ENCODE data around the gene SPDYE4. TPM values are rescaled to one million over a fixed set of nuclear protein-coding genes. Genes with fewer than 3 reads are reported as not detected.

The SPDYE4 gene
- total RNA-seq, 1 experiment from 2014 or later = not detected

DNA sequence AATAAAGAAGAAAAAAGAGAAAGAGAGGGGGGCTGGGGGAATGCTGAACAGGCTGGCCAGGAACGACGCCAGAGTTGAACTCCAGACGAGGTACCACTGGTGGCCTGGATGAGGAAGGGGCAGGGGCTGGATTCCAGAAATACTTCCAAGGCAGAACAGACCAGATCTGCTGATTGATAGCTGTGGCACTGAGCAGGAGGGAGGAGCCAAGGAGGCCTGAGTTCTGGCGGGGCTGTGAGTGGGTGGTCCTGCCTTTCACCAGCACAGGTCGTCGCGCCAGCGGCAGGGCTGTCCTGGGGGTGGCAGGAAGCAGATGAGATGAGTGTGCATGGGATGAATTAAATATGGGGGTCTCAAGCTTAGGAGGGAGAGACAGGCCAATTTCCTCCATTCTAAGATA lies 19.2 kb downstream of the SPDYE4 start:
- no peak for ATAC-seq
- CTCF ChIA-PET = interaction anchor here (0.7 kb wide), 1 partner anchor 300 kb away, joined by 3 read pairs; no protein-coding TSS in a partner anchor
- no peak overlapping the region for H3K4me3 ChIP-seq (ENCODE audit: low read depth in 2 of 2, low read length in 2 of 2)

GRCh38 chr17:8736796-8737195 lies 21.6 kb downstream of the SPDYE4 start:
- Histone ChIP-seq H3K9me3 (ENCODE audit: control insufficient read depth, insufficient read depth, low read depth, low read length) (no peaks in the 10 kb centered on the region), H3K4me1 (ENCODE audit: control insufficient read depth, insufficient read depth, low read length) (no peaks in the 10 kb centered on the region), H3K4me3 (ENCODE audit: low read depth in 2 of 2, low read length in 2 of 2) (no peak overlapping the region), H3K27me3 (ENCODE audit: control insufficient read depth, insufficient read depth, low read length) (no peaks in the 10 kb centered on the region), H3K27ac (ENCODE audit: low read length) (no peak overlapping the region), H3K36me3 (ENCODE audit: control insufficient read depth, insufficient read depth, low read length) (no peaks in the 10 kb centered on the region)
- BruUV-seq (replicated peaks) = no TSS peak
- POLR2A ChIA-PET = no interaction called here
- TF ChIP-seq POLR2AphosphoS5 (IDR thresholded peaks at IDR 0.05; ENCODE audit: low read depth, low read length) (no peak), TCF7L2 (IDR thresholded peaks at IDR 0.05; ENCODE audit: low read depth, low read length) (no peak), REST (IDR thresholded peaks at IDR 0.05; ENCODE audit: insufficient read depth in 1 of 2, low read depth in 2 of 2, low read length in 1 of 2) (no peak), CTCF (IDR thresholded peaks at IDR 0.05) (no peak), SIN3A (IDR thresholded peaks at IDR 0.05; ENCODE audit: borderline replicate concordance, insufficient read depth, low read depth, low read length) (no peak)
- in situ Hi-C loops (cut with HindIII; ENCODE audit: low pct_unique_long_range_greater_than_20kb, low sequenced_read_pairs) = no loop called here
- CTCF ChIA-PET = no interaction called here
- ATAC-seq (no peak), DNase-seq (ENCODE audit: low read depth, low spot score) (no peak)
- intact Hi-C loops (cut with micrococcal nuclease; ENCODE audit: unreplicated experiment) = no loop called here

More for the DNA sequence above, 19.2 kb downstream of the SPDYE4 start:
- DNase-seq (ENCODE audit: low read depth, low spot score) = no peak
- Histone ChIP-seq H3K27me3 (ENCODE audit: control insufficient read depth, insufficient read depth, low read length) (no peaks in the 10 kb centered on the region), H3K4me1 (ENCODE audit: control insufficient read depth, insufficient read depth, low read length) (no peaks in the 10 kb centered on the region), H3K27ac (ENCODE audit: low read length) (no peak overlapping the region), H3K9me3 (ENCODE audit: control insufficient read depth, insufficient read depth, low read depth, low read length) (no peaks in the 10 kb centered on the region), H3K36me3 (ENCODE audit: control insufficient read depth, insufficient read depth, low read length) (no peaks in the 10 kb centered on the region)
- in situ Hi-C loops (cut with HindIII; ENCODE audit: low pct_unique_long_range_greater_than_20kb, low sequenced_read_pairs) (no loop called here), intact Hi-C loops (cut with micrococcal nuclease; ENCODE audit: unreplicated experiment) (no loop called here)
- BruUV-seq (replicated peaks) = no TSS peak
- POLR2A ChIA-PET = no interaction called here
- TF ChIP-seq SIN3A (IDR thresholded peaks at IDR 0.05; ENCODE audit: borderline replicate concordance, insufficient read depth, low read depth, low read length) (no peak), REST (IDR thresholded peaks at IDR 0.05; ENCODE audit: insufficient read depth in 1 of 2, low read depth in 2 of 2, low read length in 1 of 2) (no peak), CTCF (IDR thresholded peaks at IDR 0.05) (no peak), TCF7L2 (IDR thresholded peaks at IDR 0.05; ENCODE audit: low read depth, low read length) (no peak), POLR2AphosphoS5 (IDR thresholded peaks at IDR 0.05; ENCODE audit: low read depth, low read length) (no peak)
